HG03066 (cell line): ENCODE measurements around the gene CAND2.

Experiments used
- ATAC-seq: cut with Tn5 transposase; IDR thresholded peaks from one replicate; pipeline ENCODE4 v1.9.1; 2021; ENCODE audit warnings: low read depth; ENCODE audit not compliant: unreplicated experiment

Gene CAND2

GRCh38 chr3:12882336-12883310 is 86.1 kb downstream of the CAND2 start:
- ATAC-seq = no peak

DNA sequence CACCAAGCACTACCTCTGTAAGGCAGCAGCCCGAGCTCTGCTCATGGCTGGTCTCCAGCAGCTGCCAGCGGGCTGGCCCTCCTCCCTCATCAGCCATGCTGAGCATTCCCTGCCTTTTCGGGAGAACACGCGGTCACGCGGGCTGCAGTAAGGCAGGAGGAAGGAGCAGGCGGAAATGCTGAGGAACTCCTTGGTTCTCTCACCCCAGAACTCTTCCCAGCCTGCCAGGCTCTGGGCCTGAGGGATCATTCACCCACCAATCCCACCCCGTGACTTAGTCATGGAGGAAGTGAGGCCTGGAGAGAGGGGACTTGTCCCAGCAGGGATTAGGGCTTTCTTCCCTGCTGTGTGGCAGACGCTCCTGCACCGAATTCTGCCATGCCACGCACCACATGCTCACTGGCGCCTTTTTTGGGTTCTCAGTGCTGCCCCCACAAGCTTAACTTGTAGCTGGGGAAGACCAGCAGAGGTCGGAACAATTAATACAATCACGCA is 87.8 kb downstream of the CAND2 start:
- no peak for ATAC-seq
